HCT116 (cell line): ENCODE measurements around the gene ASIC3.

Source experiments
- CEBPB ChIP-seq: IDR thresholded peaks from 2 replicates; pipeline ENCODE4 v1.6.1; 2012; ENCODE audit warnings: low read depth
- CTCF ChIP-seq, 3 experiments: fragments of 200-600 bp in 1 of 3; sonication (generic) in 1 of 3; IDR thresholded peaks in 2 of 3; conservative IDR thresholded peaks in 1 of 3; 2 replicates each; pipeline ENCODE4 v1.5.1; 2012 to 2017; ENCODE audit warnings: low read depth in 2 of 3, low read length in 2 of 3, antibody characterized with exemption in 1 of 3, borderline replicate concordance in 1 of 3, control low read depth in 1 of 3, mild to moderate bottlenecking in 1 of 3, mixed read lengths in 1 of 3, mixed run types in 1 of 3, moderate library complexity in 1 of 3; ENCODE audit not compliant: insufficient read depth in 1 of 3
- EGR1 ChIP-seq: IDR thresholded peaks from 2 replicates; pipeline ENCODE4 v1.6.1; 2012; ENCODE audit warnings: low read depth
- EZH2 ChIP-seq: fragments of 200-600 bp; sonication (generic); IDR thresholded peaks from 2 replicates; pipeline ENCODE4 v1.6.1; 2017; ENCODE audit warnings: antibody characterized with exemption, mixed run types
- EZH2phosphoT487 ChIP-seq: fragments of 200-600 bp; IDR thresholded peaks from 2 replicates; pipeline ENCODE4 v1.6.1; 2018; ENCODE audit warnings: antibody characterized with exemption, borderline replicate concordance
- POLR2A ChIP-seq: IDR thresholded peaks from 2 replicates; pipeline ENCODE4 v1.7.0; 2011; ENCODE audit warnings: borderline replicate concordance; ENCODE audit not compliant: insufficient read depth, insufficient read length; ENCODE audit errors: extremely low read depth
- POLR2AphosphoS5 ChIP-seq: IDR thresholded peaks from 2 replicates; pipeline ENCODE4 v1.6.1; 2011; ENCODE audit warnings: mild to moderate bottlenecking, low read depth, low read length, moderate library complexity
- RAD21 ChIP-seq: IDR thresholded peaks from 2 replicates; pipeline ENCODE4 v1.6.1; 2012; ENCODE audit warnings: low read depth, mild to moderate bottlenecking
- SIN3A ChIP-seq: IDR thresholded peaks from 2 replicates; pipeline ENCODE4 v1.6.1; 2012; ENCODE audit warnings: low read depth
- YY1 ChIP-seq: IDR thresholded peaks from 2 replicates; pipeline ENCODE4 v1.6.1; 2011; ENCODE audit warnings: low read length, low read depth, moderate library complexity, mild to moderate bottlenecking; ENCODE audit not compliant: insufficient replicate concordance; ENCODE audit errors: extremely low read depth
- ZNF274 ChIP-seq: fragments of 200-500 bp; sonication (Bioruptor generic); IDR thresholded peaks from 2 replicates; pipeline ENCODE4 v1.6.1; 2014; ENCODE audit warnings: mild to moderate bottlenecking, low read depth, low read length, inconsistent platforms
- TF ChIP-seq, protein P1 (sequence below): IDR thresholded peaks from 2 replicates; pipeline ENCODE4 v1.6.1; 2011; ENCODE audit warnings: mild to moderate bottlenecking, low read length, moderate library complexity; ENCODE audit not compliant: insufficient replicate concordance; ENCODE audit errors: extremely low read depth

DNA sequence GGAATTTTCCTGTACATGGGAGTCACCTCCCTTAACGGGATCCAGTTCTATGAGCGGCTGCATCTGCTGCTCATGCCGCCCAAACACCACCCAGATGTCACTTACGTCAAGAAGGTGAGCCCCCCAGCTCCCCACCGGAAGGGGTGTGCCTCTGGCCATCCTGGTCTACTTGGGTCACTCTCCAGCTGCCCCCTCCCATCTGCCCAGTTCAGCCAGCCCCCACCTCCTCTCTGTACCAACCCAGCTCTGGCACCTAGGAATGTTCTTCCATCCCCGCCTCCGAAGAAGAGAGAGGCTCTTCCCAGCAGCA lies 27.3 kb downstream of the ASIC3 start:
- TF ChIP-seq CTCF (IDR thresholded peaks at IDR 0.05 in 2 of 3, conservative IDR thresholded peaks at IDR 0.05 in 1 of 3; ENCODE audit: borderline replicate concordance in 1 of 3, insufficient read depth in 1 of 3, low read depth in 2 of 3, low read length in 2 of 3), result no peak
- no peak for TF ChIP-seq POLR2A
- no peak for TF ChIP-seq EZH2phosphoT487
- TF ChIP-seq RAD21, result no peak
- TF ChIP-seq SIN3A, result no peak
- no peak for TF ChIP-seq EGR1
- TF ChIP-seq ZNF274, result no peak
- TF ChIP-seq, protein P1, sequence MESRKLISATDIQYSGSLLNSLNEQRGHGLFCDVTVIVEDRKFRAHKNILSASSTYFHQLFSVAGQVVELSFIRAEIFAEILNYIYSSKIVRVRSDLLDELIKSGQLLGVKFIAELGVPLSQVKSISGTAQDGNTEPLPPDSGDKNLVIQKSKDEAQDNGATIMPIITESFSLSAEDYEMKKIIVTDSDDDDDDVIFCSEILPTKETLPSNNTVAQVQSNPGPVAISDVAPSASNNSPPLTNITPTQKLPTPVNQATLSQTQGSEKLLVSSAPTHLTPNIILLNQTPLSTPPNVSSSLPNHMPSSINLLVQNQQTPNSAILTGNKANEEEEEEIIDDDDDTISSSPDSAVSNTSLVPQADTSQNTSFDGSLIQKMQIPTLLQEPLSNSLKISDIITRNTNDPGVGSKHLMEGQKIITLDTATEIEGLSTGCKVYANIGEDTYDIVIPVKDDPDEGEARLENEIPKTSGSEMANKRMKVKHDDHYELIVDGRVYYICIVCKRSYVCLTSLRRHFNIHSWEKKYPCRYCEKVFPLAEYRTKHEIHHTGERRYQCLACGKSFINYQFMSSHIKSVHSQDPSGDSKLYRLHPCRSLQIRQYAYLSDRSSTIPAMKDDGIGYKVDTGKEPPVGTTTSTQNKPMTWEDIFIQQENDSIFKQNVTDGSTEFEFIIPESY, result no peak
- TF ChIP-seq EZH2, result no peak
- TF ChIP-seq YY1, result no peak
- TF ChIP-seq CEBPB, result no peak
- TF ChIP-seq POLR2AphosphoS5, result no peak
